AG04450 (cell line): Measurements from ENCODE around the gene CHMP3. TPM values are rescaled to one million over a fixed set of nuclear protein-coding genes. Genes with fewer than 3 reads are reported as not detected.

Source experiments
- CTCF ChIA-PET: fragments of 300-600, 350-600 bp; formaldehyde crosslinking; extraction: SDS; loops from one replicate; lab custom pipeline; 2022; ENCODE audit warnings: antibody characterized with exemption, inconsistent platforms; lab: Charles Lee
- POLR2A ChIA-PET: fragments of 350-600 bp; formaldehyde crosslinking; extraction: SDS; loops from one replicate; lab custom pipeline; 2021; ENCODE audit warnings: antibody characterized with exemption, inconsistent platforms; lab: Yijun Ruan, JAX
- DNase-seq: peaks from one replicate; pipeline ENCODE4 v3.0.0-alpha.2; 2011; ENCODE audit warnings: low read depth, low spot score
- H3K27ac ChIP-seq: one replicate; pipeline ENCODE4 v1.5.1; 2012; ENCODE audit warnings: low read depth, low read length, control low read depth
- H3K27me3 ChIP-seq: one replicate; pipeline ENCODE4 v1.6.0; 2012; ENCODE audit warnings: low read length; ENCODE audit not compliant: control insufficient read depth, insufficient read depth
- H3K4me3 ChIP-seq: 2 replicates; pipeline ENCODE4 v1.5.1; 2011; ENCODE audit warnings: mild to moderate bottlenecking, low read depth, low read length, control low read depth
- H3K9me3 ChIP-seq: 2 replicates; pipeline ENCODE4 v1.5.1; 2012; ENCODE audit warnings: low read length; ENCODE audit not compliant: control insufficient read depth, insufficient read depth
- polyA plus RNA-seq: library from polyadenylated mRNA; depleted of rRNA; stranded (reverse); fragments of >200 nt; gene quantifications from 2 replicates; pipeline ENCODE4 v1.2.3, GENCODE V29; 2011; rRNA removed
- small RNA-seq: library from RNA; depleted of rRNA; stranded (forward); fragments of <200 nt; gene quantifications from one replicate; pipeline ENCODE3, GENCODE V24; 2012; ENCODE audit warnings: low read depth; ENCODE audit not compliant: insufficient read length
- TF ChIP-seq, protein P1 (sequence below): IDR thresholded peaks from 2 replicates; pipeline ENCODE4 v1.5.1; 2011; ENCODE audit warnings: low read depth, low read length, control low read depth, inconsistent platforms

Gene CHMP3
- polyA plus RNA-seq, 1 experiment, result 154 TPM

- H3K27ac ChIP-seq, result no peak overlapping the region
- CTCF ChIA-PET, result interaction anchor here (1.0 to 3.9 kb wide), 2 partner anchors 14 to 234 kb away, joined by 3 to 12 read pairs; partner anchors contain the start of gene KDM3A
- H3K4me3 ChIP-seq, result no peak overlapping the region
- POLR2A ChIA-PET, result interaction anchor here (1.0 to 2.1 kb wide), 2 partner anchors 14 kb away, joined by 7 to 11 read pairs; partner anchors contain the start of gene KDM3A
- TF ChIP-seq, protein P1, sequence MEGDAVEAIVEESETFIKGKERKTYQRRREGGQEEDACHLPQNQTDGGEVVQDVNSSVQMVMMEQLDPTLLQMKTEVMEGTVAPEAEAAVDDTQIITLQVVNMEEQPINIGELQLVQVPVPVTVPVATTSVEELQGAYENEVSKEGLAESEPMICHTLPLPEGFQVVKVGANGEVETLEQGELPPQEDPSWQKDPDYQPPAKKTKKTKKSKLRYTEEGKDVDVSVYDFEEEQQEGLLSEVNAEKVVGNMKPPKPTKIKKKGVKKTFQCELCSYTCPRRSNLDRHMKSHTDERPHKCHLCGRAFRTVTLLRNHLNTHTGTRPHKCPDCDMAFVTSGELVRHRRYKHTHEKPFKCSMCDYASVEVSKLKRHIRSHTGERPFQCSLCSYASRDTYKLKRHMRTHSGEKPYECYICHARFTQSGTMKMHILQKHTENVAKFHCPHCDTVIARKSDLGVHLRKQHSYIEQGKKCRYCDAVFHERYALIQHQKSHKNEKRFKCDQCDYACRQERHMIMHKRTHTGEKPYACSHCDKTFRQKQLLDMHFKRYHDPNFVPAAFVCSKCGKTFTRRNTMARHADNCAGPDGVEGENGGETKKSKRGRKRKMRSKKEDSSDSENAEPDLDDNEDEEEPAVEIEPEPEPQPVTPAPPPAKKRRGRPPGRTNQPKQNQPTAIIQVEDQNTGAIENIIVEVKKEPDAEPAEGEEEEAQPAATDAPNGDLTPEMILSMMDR, result no peak
- DNase-seq, result no peak
- H3K27me3 ChIP-seq, result no peaks in the 10 kb centered on the region
- H3K9me3 ChIP-seq, result no peaks in the 10 kb centered on the region
Measured at GRCh38 chr2:86455181-86455580, 108.1 kb downstream of the CHMP3 start.

- POLR2A ChIA-PET, result interaction anchor here (2.1 kb wide), 1 partner anchor 13 kb away, joined by 11 read pairs; the partner anchor contains the start of gene KDM3A
- CTCF ChIA-PET, result interaction anchor here (3.9 kb wide), 1 partner anchor 233 kb away, joined by 12 read pairs; no protein-coding TSS in a partner anchor
- no peaks in the 10 kb centered on the region for H3K9me3 ChIP-seq
- H3K27me3 ChIP-seq, result no peaks in the 10 kb centered on the region
- H3K27ac ChIP-seq, result no peak overlapping the region
- TF ChIP-seq, protein P1, result no peak
- no peak overlapping the region for H3K4me3 ChIP-seq
- no peak for DNase-seq
Measured at GRCh38 chr2:86454238-86454637, 109.0 kb downstream of the CHMP3 start.

GRCh38 chr2:86453836-86454235, 109.4 kb downstream of the CHMP3 start:
- H3K4me3 ChIP-seq, result no peak overlapping the region
- TF ChIP-seq, protein P1, result no peak
- DNase-seq, result no peak
- H3K9me3 ChIP-seq, result no peaks in the 10 kb centered on the region
- ChIA-PET POLR2A (interaction anchor here (2.1 kb wide), 1 partner anchor 13 kb away, joined by 11 read pairs; the partner anchor contains the start of gene KDM3A), CTCF (interaction anchor here (3.9 kb wide), 1 partner anchor 233 kb away, joined by 12 read pairs; no protein-coding TSS in a partner anchor)
- H3K27me3 ChIP-seq, result no peaks in the 10 kb centered on the region
- H3K27ac ChIP-seq, result no peak overlapping the region

Small RNAs within 50 kb of the gene (small RNA-seq; reads per million reads assigned to genes)
- gene RNU6-640P, result not detected

Other genes starting within 250 kb of the CHMP3 start
- 0.07 and 0.10 TPM in 2 replicates for gene REEP1, start 225.8 kb downstream of the CHMP3 start, polyA plus RNA-seq
- gene KDM3A, start 122.1 kb downstream of the CHMP3 start, polyA plus RNA-seq, result 24.2 and 33.0 TPM in 2 replicates
- gene RNF103, start 60.4 kb upstream of the CHMP3 start, polyA plus RNA-seq, result 12.6 and 17.6 TPM in 2 replicates
- gene RMND5A, start 156.8 kb upstream of the CHMP3 start, polyA plus RNA-seq, result 15.2 and 19.1 TPM in 2 replicates
- gene CD8A, start 227.5 kb upstream of the CHMP3 start, polyA plus RNA-seq, result not detected in 2 replicates